NCI-H510A (cell line): ENCODE data around the gene USP4.
"Not testable (repeated sequence)": the region's sequence is repeated elsewhere in the genome, so short reads cannot be mapped to it uniquely, and the experiment has no call there.

Experiments
- DNase-seq: peaks from one replicate; lab custom pipeline; 2025; lab: John Stamatoyannopoulos, UW

USP4 gene

DNA sequence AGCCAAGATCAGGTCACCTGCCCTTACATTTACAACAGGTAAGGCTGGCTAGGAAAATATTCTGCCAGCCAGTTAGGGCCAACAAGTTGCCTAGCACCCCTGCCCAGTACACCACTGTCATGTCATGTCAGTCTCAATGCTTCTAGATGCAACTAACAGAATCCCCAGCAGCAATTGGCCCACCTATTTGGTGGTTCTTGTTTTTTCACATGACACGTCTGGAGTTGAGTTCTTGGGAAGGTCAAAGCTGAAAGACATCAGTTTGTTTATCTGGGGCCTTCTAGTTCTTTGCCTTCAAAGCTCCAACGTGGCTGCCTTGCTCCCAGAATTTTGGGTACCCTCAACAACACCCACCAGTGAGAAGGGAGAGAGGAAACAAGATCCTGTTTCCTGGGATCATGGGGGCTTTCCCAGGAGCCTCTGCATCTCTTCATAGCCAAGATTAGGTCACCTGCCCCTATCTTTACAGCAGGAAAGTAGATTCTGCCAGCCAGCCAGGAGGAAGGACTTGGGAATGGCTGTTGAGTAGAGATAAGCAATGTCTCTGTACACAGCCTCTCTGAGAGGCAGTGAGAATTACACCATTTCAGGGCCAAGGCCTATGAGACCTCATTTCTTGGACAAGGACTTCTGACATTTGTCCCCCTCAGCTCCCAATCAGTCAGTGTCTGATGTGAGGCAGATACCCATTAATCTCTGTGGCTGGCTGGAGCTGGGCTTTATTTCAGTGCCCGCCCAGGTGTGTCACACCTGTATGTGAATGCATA is 9.7 kb upstream of the USP4 start:
- DNase-seq: no peak

DNA sequence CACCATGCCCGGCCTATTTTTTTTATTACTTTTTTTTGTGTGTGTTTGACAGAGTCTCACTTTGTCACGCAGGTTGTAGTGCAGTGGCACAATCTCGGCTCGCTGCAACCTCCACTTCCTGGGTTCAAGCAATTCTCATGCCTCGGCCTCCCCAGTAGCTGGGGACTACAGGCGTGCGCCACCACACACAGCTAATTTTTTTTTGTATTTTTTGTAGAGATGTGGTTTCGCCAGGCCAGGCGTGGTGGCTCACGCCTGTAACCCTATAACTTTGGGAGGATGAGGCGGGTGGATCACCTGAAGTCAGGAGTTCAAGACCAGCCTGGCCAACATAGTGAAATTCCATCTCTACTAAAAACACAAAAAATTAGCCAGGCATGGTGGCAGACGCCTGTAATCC is 8.5 kb upstream of the USP4 start:
- not testable (repeated sequence) for DNase-seq

DNA sequence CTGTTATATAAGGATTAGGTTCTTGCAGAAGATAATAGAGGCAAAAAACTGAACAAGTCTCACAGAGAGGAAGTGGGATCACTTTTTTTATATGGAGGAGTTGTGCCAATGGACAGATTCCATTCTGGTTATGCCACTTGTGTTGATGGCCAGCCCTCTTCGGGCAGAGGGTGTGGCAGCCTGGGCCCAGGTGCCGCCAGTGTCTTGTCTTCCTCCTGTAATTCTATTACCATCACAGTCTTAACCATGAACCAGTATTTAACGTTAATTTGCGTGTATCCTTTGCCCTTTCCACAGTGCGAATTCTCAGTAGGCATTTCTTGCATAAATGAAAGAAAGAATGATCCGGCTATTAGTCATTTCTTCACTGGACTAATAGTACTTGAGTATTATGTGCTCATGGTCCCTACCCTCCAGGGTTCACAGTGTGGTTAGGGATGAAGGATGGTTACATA is 7.0 kb upstream of the USP4 start:
- no peak for DNase-seq

DNA sequence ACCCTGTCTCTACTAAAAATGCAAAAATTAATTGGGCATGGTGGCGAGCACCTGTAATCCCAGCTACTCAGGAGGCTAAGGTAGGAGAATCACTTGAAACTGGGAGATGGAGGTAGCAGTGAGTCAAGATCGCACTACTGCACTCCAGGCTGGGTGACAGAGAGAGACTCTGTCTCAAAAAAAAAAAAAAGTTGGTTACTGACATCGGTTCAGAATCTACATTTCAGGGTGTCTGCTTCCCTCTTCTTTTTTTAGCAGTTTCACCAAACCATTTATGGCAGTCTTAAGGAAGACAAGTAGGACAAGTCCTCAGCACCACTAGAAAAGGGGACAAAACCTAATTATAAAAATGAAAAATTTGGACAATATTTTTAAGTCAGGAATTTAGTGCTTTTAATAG is 3.3 kb upstream of the USP4 start:
- no peak for DNase-seq

DNA sequence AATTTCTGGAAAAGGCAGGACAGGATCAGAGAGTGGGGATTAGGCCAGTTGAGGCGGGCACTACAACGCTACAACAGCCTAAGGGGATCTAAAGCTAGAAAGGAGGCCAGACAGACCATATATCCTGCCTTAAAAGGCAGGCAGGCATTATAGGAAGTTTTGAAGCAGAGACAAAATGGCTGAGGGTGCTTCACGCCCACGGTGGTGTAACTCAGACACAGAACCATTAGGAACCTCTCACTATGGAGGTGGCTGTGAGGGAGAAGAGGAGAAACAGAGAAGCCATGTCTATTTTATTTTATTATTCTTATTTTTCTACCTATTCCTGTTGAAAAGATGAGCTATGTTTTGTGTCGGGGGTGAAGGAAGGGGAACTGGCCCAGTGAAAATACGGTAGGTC is 2.1 kb upstream of the USP4 start:
- DNase-seq: no peak

DNA sequence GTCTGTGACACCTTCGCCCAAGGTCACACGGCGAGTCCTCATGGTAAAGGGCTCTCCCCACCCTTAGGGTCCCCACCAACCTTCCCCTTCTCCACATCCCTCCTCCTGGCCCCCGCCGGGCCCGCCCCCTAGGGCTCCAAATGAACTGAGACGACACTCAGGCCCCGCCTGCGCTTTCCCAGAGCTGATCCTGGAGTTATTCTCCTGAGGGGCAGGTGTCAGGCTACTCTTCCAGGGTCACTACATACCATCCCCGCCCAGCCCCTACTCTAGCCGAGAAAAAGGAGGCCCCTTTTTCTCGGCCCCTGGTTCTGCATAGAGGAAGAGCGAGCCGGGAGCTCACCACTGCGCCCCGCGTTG is 292 bp downstream of the USP4 start:
- DNase-seq: peak; percentile 56

DNA sequence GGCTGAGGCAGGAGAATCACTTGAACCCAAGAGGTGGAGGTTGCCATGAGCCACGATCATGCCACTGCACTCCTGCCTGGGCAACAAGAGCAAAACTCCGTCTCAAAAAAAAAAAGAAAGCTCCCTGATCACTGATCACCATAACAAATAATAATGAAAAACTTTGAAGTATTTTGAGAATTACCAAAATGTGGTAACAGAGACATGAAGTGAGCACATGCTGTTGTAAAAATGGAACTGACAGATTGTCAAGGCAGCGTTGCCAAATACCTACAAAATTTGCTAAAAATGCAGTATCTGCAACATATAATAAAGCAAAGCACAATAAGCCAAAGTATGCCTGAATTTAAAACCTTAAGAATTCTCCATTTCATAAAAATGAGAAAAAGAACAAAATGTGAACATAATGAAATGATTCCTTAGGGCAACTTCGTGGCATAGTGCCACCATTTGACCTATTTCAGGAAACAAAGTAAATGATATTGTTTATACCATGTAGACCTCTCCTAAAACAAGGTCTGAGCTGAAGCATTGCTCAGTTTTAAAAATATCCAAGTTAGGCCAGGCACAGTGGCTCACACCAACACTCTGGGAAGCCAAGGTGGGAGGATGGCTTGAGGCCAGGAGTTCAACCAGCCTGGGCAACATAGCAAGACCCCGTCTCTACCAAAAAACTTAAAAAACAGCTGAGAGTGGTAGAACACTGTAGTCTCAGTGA is 5.8 kb downstream of the USP4 start:
- no peak for DNase-seq

DNA sequence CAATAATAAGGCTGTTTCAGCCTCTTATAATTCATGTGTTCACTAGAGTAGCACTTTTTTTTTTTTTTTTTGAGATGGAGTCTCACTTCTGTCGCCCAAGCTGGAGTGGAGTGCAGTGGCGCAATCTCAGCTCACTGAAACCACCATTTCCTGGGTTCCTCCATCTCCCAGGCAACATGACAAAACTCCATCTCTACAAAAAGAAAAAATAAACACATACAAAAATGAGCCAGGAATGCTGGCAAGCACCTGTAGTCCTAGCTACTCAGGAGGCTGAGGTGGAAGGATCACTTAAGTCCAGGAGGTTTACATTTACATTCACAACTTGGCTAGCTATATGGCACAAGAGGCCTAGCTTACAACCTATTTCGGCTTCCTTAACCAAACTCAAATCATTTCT is 6.8 kb downstream of the USP4 start:
- DNase-seq: no peak

DNA sequence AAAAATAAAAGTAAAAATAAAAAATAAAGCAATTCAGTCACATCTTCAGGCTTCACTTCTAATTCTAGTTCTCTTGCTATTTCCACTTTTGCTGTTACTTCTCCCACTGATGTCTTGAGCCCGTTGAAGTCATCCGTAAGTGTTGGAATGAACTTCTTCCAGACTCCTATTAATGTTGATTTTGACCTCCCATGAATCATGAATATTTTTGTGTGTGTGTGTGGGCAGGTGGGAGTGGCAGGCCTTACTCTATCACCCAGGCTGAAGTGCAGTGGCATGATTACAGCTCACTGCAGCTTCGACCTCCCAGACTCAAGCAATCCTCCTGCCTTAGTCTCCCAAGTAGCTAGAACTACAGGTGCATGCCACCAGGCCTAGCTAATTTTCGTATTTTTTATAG is 10.7 kb downstream of the USP4 start:
- DNase-seq: no peak

DNA sequence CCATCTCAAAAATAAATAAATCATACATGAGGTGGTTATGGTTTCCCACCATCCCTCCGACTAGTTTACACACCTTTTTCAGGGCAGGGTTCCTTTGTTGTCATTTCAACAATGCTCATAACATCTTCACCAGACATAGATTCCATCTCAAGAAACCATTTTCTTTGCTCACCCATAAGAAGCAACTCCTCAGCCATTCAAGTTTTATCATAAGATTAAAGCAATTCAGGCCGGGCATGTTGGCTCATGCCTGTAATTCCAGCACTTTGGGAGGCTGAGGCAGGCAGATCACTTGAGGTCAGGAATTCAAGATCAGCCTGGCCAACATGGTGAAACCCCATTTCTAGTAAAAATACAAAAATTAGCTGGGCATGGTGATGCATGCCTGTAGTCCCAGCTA is 11.5 kb downstream of the USP4 start:
- DNase-seq: not testable (repeated sequence)

DNA sequence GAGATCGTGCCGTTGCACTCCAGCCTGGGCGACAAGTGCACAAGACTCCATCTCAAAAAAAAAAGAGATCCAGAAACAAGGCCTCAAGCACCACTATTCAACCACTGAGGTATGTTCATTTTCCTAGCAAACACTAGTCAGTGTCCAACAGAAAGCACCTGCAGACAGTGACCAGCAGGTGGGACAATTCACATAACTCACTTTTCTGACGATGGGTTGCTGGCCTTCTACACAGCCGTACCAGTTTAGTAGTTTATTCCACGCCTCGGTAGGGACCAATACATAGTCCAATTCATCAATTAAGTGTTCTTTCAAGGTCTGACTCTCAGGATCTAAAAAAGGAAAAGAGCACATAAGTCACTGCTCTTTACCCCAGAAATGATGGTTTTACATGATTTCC is 12.4 kb downstream of the USP4 start:
- DNase-seq: no peak

DNA sequence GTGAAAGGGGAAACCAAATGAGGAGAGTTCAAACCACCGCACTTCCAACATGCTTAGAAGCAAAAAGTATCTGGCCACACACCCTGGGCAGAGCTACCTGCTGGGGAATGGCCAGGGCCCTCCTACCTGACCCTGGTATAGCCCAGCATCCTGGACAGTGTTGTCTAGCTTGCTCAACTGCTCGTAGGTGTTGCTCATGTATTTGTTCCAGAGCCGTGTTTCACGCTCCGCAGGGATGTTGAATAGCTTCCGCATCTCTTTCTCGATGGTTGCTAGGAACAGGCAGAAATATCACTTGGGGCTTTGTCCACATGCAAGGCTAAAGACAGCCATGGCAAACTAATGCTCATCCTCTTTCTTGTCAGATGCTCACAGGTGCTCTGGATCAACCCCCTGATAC is 15.1 kb downstream of the USP4 start:
- no peak for DNase-seq

DNA sequence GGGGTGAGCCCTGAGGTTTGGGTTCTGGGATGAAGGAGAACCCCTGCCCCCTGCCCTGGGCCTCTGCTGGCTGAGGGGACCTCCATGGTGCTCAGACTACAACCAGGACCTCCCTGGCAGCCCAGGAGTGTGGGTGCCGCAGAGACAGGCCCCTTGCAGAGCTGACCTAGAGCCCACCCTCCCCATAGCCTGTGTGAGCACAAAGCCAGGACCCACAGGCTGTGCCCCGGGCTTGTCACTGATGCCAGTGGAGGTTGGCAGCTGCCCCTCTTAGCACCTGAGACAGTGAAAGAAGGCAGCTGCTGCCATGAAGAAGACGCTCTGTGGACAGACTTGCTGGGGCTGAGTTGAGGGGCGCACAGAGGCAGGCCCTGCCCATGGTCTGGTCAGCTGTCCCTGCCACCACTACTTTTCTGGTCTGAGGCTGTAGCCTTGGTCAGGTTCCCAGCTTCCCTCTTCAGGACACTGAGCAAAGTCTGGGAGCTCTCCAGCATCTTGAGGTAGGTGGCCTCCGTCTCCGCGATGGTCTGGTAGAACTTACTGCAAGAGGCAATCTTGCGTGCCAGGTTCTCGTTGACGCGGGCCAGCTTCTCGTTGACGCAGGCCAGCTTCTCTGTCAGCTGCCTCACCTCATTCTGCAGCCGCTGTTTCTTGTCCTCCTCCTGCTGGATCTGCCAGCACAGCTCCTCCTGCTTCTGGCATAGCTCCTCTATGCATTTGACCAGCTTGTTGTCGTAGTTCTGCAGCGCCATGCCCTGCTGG is 23.0 kb downstream of the USP4 start:
- no peak for DNase-seq

DNA sequence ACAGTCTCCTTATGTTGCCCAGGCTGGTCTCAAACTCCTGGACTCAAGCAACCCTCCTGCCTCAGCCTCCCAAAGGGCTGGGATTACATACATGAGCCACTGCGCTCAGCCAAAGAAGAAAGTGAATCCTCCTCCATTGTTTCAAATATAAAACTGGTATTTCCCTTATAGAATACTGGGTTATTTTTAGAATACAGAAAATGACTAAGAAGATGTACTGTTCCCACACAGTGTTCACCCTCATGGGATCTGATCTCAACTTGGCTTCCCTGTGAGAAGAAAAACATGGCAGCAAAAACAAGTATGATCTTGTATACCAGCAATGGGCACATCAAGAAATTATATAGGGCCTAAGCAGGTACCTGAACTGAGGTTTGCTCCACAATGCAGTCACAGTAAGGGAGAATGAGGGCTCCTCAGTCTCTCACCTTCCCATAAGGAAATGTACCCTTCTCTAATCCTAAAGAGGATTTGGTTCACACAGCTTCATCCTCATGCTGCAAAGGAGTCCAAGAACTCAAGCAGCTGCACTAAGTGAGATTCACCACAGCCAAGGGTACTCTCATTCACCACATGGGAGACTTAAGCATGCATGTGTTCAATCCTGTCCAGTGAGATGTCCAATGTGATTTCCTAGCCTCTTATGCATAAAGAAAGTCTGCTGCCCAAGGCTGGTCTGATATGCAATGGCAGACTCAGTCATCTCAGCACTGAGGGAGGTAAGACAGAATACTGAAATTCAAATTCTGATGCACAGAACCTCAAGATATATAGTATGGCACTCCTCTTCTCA is 25.8 kb downstream of the USP4 start:
- DNase-seq: no peak

DNA sequence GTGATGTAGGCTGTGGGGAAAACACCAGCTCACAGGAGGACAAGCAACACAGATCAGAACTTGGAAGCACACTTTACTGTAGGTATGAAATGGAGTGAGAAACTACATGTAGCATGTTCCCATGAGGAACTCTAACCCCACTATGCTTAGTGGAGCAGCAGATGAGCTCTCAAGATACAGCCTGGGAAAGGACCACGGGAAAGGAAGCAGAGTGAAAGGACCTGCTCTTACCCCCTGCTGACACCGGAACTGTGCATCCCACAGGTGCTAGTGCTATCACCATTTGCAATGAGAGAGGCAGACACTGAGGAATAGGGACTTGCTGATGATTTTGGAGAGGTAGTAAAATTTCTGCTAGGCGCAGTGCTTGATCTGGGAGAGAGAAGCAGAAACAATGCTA is 28.6 kb downstream of the USP4 start:
- no peak for DNase-seq

DNA sequence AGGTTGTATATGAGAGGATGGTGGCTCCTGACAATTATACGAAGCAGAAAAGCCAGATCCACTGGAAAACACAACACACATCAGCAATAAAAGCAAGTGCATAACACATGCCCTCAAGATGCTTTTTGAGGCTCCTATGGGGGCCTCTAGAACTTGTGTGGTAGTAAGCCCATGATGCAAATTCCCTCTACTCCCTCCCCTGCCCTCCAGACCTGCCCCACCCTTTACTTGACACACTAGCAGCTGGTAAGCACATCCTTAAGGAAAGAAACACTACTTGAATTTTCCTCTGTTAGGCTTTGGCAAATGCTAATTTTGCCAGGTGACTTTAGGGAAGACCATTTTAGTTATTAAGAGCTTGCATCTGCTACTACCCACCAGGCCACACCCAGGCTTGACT is 29.2 kb downstream of the USP4 start:
- no peak for DNase-seq

DNA sequence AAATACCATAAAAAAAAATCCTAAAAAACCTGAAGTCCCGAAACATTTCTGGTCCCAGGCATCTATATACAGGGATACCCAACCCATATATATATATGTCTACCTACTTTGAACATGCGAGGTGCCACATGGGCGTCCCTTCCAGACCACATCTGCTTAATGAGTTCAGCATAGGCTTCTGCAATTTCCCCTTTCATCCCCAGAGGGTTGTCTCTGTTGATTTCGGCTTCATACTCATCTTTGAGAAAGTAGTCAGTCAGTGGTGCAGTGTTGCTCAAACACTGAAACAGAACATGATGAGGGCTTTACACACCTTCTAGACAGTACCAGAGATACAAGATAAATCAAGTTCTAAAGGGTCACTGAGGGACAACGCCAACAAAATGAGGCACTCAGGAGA is 34.2 kb downstream of the USP4 start:
- no peak for DNase-seq

DNA sequence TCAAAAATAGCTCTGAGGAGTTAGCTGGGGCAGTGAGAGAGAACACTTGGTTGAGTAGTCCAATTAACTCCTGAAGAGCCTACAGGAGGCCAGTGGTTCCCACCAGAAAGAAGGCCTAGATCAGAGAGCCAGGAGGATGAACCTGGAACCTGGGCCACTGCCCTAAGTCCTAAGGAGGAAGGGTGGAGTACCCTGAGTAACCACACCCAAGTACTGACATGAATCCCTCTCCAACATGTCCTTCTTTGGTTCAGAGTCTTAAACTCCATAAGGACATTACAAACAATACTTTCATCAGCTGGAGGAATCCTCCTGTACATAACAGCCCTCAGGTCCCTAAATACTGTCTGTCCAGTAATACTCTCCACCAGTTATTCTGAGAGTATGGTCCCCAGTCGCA is 37.2 kb downstream of the USP4 start:
- DNase-seq: no peak

DNA sequence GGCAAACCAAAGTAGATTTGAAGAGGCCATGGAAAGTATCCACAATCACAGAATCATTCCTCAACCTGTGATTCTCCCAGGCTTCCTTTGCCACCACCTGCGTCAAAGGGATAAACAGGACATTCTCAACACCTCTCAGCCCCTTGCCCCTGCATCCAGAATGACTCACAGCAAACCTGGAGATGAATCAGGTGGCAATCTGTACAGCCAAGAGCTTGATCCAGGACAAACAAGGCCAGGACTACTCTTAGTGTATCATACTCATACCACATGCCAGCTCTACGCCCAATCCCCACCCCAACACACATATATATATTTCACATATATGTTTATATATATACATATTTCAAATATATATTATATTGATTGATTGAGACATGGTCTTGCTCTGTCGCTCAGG is 39.3 kb downstream of the USP4 start:
- no peak for DNase-seq

DNA sequence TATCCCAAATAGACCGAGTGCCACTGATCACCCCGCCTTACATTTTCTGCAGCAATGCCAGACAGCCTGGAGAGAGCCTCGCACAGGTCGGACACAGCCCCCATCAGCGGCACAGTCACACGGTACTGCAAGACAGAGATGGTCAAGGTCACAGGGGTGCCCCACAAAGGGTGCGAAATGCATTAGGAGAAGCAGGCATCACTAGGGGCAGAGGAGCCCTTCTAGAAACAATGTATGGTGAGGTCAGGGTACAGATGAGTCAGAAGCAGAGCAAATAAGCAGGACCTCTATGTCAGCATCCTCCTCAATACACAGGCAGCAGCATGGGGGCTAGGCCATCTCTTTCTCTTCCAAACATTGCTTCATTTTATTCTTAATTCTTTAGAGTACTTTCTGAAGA is 41.3 kb downstream of the USP4 start:
- DNase-seq: no peak

DNA sequence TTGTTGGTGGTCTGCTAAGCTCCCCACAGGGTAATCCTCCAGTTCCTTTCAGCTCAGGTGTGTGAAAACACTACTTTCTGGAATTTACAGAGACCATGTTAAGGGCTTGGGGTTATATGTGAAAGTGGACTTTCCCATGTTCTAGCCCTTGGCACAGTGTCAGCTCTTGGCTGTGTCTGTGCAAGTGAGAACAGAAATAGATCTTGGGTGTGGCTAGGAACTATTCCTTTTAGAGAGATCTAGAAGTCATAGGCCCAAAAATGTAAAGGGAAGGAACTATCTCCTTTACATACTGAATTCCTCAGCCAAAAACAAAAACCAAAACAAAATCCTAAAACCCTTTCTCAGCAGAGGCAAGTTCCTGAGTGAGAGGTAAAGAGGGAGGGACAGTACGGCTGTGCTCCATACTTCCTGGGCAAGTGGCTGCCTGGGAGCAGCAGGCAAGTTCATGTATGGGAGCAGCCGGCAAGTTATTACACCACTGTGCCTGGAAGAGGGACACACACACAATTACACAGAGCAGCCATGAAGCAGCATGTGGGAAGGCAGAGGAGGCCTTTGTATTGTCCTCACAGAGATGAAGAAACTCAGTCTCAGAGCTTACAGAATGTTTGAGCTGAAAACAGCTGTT is 43.0 kb downstream of the USP4 start:
- DNase-seq: no peak
